ENCODE data around the gene VSIG8. TPM values are rescaled to one million over a fixed set of nuclear protein-coding genes. Genes with fewer than 3 reads are reported as not detected.

Gene VSIG8
- total RNA-seq, 1 experiment from 2014 or later = not detected

DNA sequence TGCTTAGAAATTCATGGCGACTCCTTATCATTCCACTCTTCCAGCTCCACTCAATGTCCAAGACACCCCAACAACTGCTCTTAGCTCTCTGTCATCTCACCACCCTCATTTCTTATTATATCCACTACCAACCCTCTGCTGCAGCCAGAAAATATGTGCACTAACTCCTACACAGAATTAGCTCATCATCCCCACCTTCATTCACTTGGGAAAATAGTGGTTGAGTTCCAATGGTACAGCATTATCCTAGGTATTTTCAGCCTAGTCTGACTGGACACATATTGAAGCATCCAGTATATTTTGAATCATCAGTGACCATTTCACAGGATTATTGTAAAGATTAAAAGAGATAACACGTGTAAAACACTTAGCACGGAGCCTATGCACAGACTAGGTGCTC is 16.7 kb upstream of the VSIG8 start:
- intact Hi-C loops (cut with micrococcal nuclease) = no loop called here
- Histone ChIP-seq H3K27me3 (ENCODE audit: insufficient read depth, low read length) (no peaks in the 10 kb centered on the region), H3K36me3 (ENCODE audit: control insufficient read depth in 1 of 2, insufficient read depth in 2 of 2, low read length in 2 of 2) (no peaks in the 10 kb centered on the region), H3K4me3 (replicated peaks in 1 of 2; ENCODE audit: low read depth in 1 of 2, low read length in 2 of 2) (no peak overlapping the region), H3K9me2 (ENCODE audit: insufficient read depth) (no peaks in the 10 kb centered on the region), H3K4me2 (ENCODE audit: low read length) (no peak overlapping the region), H3K79me2 (ENCODE audit: insufficient read depth, low read length) (no peaks in the 10 kb centered on the region), H4K20me1 (ENCODE audit: insufficient read depth) (no peaks in the 10 kb centered on the region), H3K9ac (ENCODE audit: low read length) (no peak overlapping the region), H3K27ac (ENCODE audit: low read depth, low read length) (no peak overlapping the region), H3K9me3 (ENCODE audit: control insufficient read depth in 1 of 2, insufficient read depth in 1 of 2, low read depth in 1 of 2, low read length in 2 of 2) (no peaks in the 10 kb centered on the region), H3K4me1 (ENCODE audit: control insufficient read depth in 1 of 2, insufficient read depth in 2 of 2, low read length in 2 of 2) (peaks cover 21 to 37% of the 10 kb centered on the region in 2 experiments), H2AFZ (ENCODE audit: low read depth, low read length, poor library complexity, severe bottlenecking) (no peak overlapping the region)
- ATAC-seq = no peak
- DNase-seq (ENCODE audit: low read depth, low spot score) = no peak
- RAD21 ChIA-PET (ENCODE audit: low non-redundant PET in 1 of 2, low total read pairs in 2 of 2, uncharacterized antibody in 2 of 2, unreplicated experiment in 2 of 2) = no interaction called here
- CTCF ChIA-PET = interaction anchor here (1.3 to 1.9 kb wide), 4 partner anchors 12 to 89 kb away, joined by 3 to 5 read pairs (median 4); no protein-coding TSS in a partner anchor
- POLR2A ChIA-PET = no interaction called here
- TF ChIP-seq CBX3 (IDR thresholded peaks at IDR 0.05; ENCODE audit: low read depth) = no peak
- TF ChIP-seq, protein P1, sequence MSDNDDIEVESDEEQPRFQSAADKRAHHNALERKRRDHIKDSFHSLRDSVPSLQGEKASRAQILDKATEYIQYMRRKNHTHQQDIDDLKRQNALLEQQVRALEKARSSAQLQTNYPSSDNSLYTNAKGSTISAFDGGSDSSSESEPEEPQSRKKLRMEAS (IDR thresholded peaks at IDR 0.05) = no peak
- BruUV-seq (replicated peaks) = no TSS peak

DNA sequence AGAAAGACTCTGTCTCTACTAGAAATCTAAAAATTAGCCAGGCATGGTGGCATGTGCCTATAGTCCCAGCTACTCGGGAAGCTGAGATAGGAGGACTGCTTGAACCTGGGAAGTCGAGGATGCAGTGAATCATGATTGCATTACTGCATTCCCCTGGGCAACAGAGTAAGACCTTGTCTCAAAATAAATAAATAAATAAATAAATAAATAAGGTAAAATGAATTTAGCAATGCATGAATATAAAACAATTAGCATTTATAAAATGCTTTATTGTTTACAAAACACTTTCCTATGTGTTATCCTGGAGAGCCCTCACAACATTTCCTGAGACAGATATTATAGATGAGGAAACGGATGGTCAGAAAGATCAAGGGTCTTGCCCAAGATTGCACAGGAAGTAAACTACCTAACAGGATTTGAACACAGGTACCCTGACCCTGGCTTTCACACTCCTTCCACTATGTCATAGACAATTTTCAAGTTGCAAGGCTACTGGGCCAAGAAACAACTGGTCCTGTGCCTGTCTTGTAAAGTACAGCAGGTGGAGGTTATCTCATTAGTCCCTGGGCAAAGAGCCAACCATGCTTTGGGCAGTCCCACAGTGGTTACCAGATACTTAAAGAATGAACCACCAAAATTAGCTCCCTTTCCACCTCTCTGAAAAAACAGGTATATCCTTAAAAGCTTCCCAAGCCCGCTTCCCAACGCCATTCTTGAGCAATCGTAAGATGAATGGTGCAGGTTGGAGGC is 15.4 kb upstream of the VSIG8 start:
- peaks cover 19 to 34% of the 10 kb centered on the region in 2 experiments for H3K4me1 ChIP-seq (ENCODE audit: control insufficient read depth in 1 of 2, insufficient read depth in 2 of 2, low read length in 2 of 2)
- intact Hi-C loops (cut with micrococcal nuclease) = no loop called here
- POLR2A ChIA-PET = no interaction called here
- no peaks in the 10 kb centered on the region for H3K9me3 ChIP-seq (ENCODE audit: control insufficient read depth in 1 of 2, insufficient read depth in 1 of 2, low read depth in 1 of 2, low read length in 2 of 2)
- no peak overlapping the region for H3K4me3 ChIP-seq (replicated peaks in 1 of 2; ENCODE audit: low read depth in 1 of 2, low read length in 2 of 2)
- RAD21 ChIA-PET (ENCODE audit: low non-redundant PET in 1 of 2, low total read pairs in 2 of 2, uncharacterized antibody in 2 of 2, unreplicated experiment in 2 of 2) = no interaction called here
- H4K20me1 ChIP-seq (ENCODE audit: insufficient read depth) = no peaks in the 10 kb centered on the region
- no peak overlapping the region for H3K4me2 ChIP-seq (ENCODE audit: low read length)
- no peaks in the 10 kb centered on the region for H3K27me3 ChIP-seq (ENCODE audit: insufficient read depth, low read length)
- no peak for DNase-seq (ENCODE audit: low read depth, low spot score)
- no peak overlapping the region for H3K27ac ChIP-seq (ENCODE audit: low read depth, low read length)
- H3K36me3 ChIP-seq (ENCODE audit: control insufficient read depth in 1 of 2, insufficient read depth in 2 of 2, low read length in 2 of 2) = no peaks in the 10 kb centered on the region
- BruUV-seq (replicated peaks) = no TSS peak
- H3K9me2 ChIP-seq (ENCODE audit: insufficient read depth) = no peaks in the 10 kb centered on the region
- no peak overlapping the region for H3K9ac ChIP-seq (ENCODE audit: low read length)
- CTCF ChIA-PET = interaction anchor here (1.6 kb wide), 1 partner anchor 15 kb away, joined by 3 read pairs; no protein-coding TSS in a partner anchor
- ATAC-seq = no peak
- no peak overlapping the region for H2AFZ ChIP-seq (ENCODE audit: low read depth, low read length, poor library complexity, severe bottlenecking)
- no peaks in the 10 kb centered on the region for H3K79me2 ChIP-seq (ENCODE audit: insufficient read depth, low read length)
- TF ChIP-seq EZH2phosphoT487 (IDR thresholded peaks at IDR 0.05; ENCODE audit: borderline replicate concordance) (no peak), SIN3A (IDR thresholded peaks at IDR 0.05; ENCODE audit: low read depth) (no peak), JUND (IDR thresholded peaks at IDR 0.05) (no peak), POLR2AphosphoS5 (IDR thresholded peaks at IDR 0.05; ENCODE audit: low read depth, low read length) (no peak), FOSL1 (IDR thresholded peaks at IDR 0.05; ENCODE audit: low read depth) (no peak), ZFX (IDR thresholded peaks at IDR 0.05) (no peak), EGR1 (IDR thresholded peaks at IDR 0.05; ENCODE audit: low read depth) (no peak), EZH2 (IDR thresholded peaks at IDR 0.05) (no peak), RAD21 (IDR thresholded peaks at IDR 0.05; ENCODE audit: low read depth) (no peak), POLR2A (IDR thresholded peaks at IDR 0.05; ENCODE audit: borderline replicate concordance, extremely low read depth, insufficient read depth, insufficient read length) (no peak), YY1 (IDR thresholded peaks at IDR 0.05; ENCODE audit: extremely low read depth, insufficient replicate concordance, low read depth, low read length) (no peak), SRF (IDR thresholded peaks at IDR 0.05; ENCODE audit: low read depth) (no peak), CBX3 (IDR thresholded peaks at IDR 0.05; ENCODE audit: low read depth) (no peak)
- TF ChIP-seq, protein P2, sequence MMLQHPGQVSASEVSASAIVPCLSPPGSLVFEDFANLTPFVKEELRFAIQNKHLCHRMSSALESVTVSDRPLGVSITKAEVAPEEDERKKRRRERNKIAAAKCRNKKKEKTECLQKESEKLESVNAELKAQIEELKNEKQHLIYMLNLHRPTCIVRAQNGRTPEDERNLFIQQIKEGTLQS (IDR thresholded peaks at IDR 0.05) = no peak
- TF ChIP-seq, protein P3, sequence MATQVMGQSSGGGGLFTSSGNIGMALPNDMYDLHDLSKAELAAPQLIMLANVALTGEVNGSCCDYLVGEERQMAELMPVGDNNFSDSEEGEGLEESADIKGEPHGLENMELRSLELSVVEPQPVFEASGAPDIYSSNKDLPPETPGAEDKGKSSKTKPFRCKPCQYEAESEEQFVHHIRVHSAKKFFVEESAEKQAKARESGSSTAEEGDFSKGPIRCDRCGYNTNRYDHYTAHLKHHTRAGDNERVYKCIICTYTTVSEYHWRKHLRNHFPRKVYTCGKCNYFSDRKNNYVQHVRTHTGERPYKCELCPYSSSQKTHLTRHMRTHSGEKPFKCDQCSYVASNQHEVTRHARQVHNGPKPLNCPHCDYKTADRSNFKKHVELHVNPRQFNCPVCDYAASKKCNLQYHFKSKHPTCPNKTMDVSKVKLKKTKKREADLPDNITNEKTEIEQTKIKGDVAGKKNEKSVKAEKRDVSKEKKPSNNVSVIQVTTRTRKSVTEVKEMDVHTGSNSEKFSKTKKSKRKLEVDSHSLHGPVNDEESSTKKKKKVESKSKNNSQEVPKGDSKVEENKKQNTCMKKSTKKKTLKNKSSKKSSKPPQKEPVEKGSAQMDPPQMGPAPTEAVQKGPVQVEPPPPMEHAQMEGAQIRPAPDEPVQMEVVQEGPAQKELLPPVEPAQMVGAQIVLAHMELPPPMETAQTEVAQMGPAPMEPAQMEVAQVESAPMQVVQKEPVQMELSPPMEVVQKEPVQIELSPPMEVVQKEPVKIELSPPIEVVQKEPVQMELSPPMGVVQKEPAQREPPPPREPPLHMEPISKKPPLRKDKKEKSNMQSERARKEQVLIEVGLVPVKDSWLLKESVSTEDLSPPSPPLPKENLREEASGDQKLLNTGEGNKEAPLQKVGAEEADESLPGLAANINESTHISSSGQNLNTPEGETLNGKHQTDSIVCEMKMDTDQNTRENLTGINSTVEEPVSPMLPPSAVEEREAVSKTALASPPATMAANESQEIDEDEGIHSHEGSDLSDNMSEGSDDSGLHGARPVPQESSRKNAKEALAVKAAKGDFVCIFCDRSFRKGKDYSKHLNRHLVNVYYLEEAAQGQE (IDR thresholded peaks at IDR 0.05; ENCODE audit: low read depth) = no peak
